Glomerular endothelial cell (primary cell): ENCODE data around the gene CCDC192. TPM values are rescaled to one million over a fixed set of nuclear protein-coding genes. Genes with fewer than 3 reads are reported as not detected.

ENCODE experiments used
- DNase-seq: peaks from one replicate; pipeline ENCODE4 v3.0.0-alpha.2; 2011; ENCODE audit warnings: low read depth, low spot score; ENCODE audit errors: extremely low read depth
- total RNA-seq: library from RNA; depleted of rRNA; stranded (reverse); fragments of >200 nt; gene quantifications from 2 replicates; pipeline ENCODE4 v1.2.3, GENCODE V29; 2015

The CCDC192 gene
- total RNA-seq, 1 donor from 2014 or later, result not detected

DNA sequence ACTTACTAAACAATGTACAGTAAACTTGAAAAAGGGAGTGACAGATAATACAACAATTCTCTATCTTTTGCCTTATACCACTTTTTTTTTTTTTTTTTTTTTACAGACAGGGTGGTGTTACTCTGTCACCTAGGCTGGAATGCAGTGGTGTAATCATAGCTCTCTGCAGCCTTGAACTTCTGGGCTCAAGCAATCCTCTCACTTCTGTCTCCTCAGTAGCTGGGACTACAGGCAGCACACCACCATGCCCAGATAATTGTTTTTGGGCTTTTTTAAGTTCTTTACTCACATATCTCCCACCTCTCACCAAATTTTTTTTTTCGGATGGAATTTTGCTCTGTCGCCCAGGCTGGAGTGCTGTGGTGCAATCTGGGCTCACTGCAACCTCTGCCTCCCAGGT is 208.4 kb downstream of the CCDC192 start:
- no peak for DNase-seq

DNA sequence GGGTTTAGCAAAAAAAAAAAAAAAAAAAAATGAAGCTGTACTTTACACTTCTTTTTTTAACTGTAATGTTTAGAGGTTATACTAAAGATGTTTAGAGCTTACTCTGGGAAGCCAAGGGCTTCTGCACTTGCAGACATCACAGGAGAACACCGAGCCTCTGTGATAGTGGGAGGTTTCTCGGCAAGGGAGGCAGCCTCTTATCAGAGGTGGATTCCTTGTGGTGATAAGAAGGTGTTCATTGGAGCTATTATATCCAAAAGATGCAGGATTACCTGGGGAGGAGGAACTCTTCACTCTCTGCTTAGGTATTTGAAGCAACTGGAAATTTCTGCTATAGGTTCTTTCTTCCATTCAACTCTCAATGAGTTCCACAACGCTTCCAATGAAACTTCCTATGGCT is 209.2 kb downstream of the CCDC192 start:
- DNase-seq, result no peak

DNA sequence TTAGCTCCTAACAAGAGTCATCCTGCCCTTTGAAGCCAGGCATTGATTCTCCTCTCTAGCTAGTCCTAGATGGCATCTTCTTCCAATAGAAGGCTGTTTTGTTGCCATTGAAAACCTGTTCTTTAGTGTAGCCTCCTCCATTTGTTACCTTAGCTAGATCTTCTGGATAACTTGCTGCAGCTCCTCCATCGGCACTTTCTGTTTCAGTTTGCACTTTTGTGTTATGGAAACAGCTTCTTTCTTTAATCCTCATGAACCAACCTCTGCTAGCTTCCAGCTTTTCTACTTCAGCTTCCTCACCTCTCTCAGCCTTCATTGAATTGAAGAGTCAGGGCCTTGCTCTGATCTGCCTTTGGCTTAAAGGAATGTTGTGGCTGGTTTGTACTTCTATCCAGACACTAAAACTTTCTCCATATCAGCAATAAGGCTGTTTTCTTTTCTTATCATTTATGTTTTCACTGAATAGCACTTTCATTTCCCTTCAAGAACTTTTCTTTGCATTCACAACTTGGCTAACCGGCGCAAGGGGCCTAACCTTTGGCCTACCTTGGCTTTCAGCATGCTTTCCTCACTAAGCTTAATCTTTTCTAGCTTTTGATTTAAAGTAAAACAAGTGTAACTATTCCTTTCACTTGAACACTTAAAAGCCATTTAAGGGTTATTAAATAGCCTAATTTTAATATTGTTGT is 213.8 kb downstream of the CCDC192 start:
- DNase-seq, result no peak

DNA sequence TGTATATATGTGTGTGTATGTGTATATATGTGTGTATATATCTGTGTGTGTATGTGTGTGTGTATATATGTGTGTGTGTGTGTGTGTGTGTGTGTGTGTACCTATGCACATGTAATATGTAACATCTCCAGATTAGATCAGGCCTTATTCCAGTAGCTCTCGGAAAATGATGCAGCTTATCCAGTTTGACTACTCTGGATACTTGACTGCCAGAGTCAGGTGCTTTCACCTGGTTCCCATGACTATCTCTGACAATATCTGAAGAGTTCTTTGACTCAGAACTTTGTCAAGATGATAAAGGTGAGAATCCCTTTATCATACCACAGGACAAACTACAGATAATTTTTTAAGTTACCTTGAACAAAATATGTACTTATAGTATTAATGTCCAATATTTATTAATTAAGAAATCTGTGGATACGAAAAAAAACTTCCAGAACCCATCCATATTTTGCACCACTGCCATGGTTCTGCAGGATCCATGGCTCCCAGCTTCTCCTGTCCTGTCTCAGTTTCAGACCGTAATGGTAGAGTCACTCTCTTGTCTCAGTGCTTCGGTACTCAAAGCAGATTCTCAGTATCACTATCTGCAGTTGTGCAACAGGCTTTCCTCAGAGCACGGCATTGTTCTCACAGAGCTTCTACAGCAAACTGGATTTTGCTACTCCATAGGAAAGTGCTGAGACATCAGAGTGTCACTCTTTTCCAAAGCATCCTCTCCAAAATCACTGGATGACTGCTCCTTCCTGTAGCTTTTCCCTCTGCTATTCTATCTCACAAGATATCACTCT is 216.0 kb downstream of the CCDC192 start:
- DNase-seq, result no peak

DNA sequence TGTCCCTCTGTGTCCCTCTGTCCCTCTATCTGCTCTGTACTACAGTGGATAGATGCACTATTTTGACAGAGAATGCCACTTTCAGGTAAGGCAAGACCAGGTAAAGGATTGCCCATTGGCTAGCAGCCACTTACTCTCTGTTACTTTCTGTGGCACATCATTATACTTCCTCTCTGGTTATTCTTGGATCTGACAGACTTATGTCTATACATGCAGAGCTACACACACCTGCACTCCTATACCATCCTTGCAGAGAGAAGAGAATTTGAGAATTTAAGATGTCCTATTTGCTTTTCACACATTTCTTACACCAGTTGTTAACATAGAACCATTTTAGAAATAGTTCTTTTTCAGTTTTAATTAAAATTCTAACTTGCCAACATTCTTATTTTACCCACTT is 216.6 kb downstream of the CCDC192 start:
- no peak for DNase-seq

DNA sequence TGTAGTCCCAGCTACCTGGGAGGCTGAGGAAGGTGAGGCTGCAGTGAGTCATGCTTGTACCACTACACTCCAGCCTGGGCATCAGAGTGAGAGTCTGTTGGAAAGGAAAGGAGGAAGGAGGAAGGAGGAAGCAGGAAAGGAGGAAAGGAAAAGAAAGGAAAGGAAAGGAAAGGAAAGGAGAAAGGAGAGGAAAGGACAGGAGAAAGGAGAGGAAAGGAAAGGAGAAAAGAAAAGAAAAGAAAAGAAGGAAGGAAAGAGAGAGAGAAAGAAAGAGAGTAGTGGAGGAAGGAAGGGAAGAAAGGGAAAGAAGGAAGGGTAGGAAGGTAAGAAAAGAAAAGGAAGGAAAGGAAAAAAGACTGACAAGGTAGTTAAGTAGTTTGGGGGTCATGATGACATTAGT is 217.7 kb downstream of the CCDC192 start:
- no peak for DNase-seq

DNA sequence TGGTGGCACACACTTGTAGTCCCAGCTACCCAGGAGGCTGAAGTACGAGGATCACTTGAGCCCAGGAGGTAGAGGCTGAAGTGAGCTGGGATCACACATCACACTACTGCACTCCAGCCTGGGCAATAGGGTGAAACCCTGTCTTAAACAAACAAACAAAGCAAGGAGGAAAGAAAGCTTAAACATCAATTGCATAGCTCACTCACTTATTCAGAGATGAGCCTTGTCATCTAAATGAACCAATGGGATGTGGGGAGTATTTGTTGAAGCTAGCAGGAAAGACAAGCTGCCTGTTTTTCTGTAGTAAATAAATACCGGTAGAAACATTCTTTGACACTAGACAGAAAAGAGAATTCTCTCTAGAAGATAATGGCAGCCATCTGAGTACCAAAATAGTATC is 219.4 kb downstream of the CCDC192 start:
- no peak for DNase-seq

DNA sequence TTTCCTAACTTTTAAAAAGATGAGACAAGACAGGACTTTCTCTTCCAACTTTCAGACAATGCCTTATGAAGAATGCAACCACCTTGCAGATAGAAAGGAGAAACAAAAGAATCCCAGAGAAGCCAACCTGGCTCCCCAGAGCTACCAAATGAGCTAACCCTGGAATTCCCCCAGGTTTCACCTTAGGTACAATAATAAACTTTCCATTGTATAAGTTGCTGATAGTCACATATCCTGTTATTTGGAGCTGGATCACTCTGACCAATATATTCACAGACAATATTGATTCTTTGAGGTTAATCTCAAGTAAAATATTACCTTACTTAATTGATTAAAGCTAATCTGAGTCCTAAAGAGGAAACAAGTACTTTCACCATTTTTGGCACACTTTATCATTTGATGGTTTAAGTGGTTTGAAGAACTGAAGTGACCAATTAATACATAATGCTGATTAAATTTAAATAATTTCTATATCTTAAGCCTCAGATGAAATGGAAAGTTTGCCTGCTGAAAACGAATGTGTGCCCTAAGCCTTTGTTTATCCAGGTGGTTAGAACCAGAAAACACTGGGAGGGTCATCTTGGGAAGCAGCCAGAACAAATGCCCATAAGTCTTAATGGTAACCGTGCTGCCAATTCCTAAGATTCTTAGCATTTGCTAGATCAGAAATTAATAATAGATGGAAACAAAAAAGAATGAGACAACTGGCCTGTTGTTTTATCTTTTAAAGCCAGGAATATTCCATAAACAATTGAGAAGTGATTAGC is 220.8 kb downstream of the CCDC192 start:
- DNase-seq, result no peak

DNA sequence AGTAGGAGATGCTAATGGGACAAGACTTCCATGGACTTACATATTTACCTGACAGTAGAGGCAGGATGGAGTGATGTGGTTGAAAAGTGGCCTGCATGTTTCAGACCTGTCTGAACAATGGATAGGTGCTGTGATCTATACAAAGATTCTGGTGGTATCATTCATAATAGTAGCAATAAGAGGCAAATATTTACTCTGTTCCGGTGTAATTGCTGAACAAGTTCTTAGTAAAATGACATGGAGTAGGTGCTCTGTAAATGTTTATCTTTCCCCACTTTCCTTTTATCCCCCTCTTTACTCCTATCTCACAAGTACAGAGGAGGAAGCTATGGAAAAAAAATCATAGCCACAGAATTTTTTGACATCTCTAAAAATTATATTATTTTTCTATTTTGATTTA is 221.4 kb downstream of the CCDC192 start:
- no peak for DNase-seq

DNA sequence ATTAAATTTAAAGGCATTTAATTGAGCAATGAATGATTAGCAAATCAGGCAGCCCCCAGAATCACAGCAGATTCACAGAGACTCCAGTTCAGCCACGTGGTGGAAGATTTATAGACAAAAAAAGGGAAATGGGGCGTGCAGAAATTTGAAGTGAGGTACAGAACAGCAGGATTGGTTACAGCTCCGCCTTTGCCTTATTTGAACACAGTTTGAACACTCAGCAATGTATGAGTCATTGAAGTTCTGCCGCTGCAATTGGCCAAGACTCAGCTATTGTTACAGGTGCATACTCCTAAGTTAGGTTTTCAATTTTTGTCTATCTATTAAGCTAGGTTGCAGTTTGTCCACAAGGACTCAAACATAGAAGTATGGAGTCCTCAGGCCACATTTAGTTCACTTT is 222.7 kb downstream of the CCDC192 start:
- no peak for DNase-seq

DNA sequence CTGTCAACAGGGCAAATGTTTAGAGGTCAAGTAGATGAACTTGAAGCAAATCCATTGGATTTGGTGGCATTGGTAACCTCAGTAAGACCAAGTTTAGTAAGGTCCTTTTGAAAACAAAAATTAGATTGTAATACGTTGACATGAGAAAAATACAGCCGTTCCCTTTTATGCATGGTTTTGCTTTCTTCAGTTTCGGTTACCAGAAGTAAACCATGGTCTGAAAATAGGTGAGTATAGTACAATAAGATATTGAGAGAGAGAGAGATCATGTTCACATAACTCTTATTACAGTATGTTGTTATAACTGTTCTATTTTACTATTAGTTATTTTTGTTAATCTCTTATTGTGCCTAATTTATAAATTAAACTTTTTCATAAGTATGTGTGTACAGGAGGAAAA is 223.8 kb downstream of the CCDC192 start:
- no peak for DNase-seq

DNA sequence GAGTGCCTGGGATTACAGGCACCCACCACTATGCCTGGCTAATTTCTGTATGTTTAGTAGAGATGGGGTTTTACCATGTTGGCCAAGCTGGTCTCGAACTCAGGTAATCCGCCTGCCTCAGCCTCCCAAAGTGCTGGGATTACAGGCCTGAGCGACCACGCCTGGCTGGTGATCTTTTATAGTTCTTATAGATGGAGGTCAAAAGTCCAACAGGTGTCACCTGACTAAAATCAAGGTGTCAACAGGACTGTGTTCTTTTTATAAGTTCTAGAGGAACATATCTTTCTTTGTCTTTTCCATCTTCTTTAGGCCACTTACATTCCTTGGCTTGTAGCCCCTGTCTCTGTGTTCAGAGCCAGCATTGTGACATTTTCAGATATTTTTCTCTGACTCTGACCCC is 224.9 kb downstream of the CCDC192 start:
- no peak for DNase-seq

DNA sequence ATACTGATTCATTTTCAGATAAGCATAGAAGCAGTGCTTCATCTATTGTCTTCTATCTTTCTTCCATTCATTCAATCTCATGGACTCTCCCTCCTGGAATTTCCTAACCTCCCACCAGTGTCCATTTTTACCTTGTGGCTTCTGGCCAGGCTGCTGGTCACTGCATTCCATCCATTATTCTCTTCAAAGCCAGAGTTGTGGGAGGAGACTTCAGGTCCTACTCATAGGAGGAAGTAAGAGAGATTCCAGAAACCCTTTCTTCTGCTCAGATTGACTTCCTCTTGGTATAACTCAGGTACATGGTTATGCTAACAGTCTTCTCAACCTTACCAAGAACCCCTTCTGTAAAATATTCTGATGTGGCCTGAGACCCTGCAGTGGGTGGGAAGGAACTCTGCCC is 227.1 kb downstream of the CCDC192 start:
- DNase-seq, result no peak

DNA sequence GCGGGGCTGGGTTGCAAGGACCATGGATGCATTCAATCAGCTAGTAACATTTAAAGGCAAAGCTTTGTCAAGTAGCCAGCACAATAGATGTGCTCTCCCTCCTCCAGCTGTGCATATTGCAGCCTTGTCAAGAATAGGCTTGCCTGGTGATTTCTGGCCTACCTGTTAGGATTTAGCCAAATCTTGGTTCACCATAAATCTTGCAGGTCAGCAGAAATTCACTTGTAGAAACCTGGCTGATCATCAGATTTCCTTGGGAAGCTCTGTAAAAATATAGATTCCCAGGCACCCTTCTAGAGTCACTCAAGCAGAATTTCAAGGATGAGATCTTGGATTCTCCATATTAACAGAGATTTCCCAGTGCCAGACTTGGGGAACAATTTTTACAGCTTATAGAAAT is 228.2 kb downstream of the CCDC192 start:
- DNase-seq, result no peak

DNA sequence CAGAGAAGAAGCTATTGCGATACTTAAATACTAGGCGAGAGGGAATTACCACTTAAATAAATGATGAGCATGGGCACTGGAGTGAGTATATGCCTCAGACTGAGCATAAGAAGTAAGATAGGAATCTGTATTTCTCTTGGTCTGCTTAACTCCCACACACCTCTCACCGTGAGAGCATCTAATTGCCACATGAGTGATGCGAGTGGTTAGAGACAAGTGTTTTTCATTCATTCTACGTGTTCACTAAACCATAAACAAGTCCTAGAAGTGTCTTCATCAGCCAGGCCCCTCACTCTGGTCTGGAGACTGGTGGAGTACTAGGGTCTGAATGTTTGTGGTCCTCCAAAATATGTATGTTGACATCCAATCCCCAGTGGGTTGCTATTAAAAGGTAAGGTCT is 230.2 kb downstream of the CCDC192 start:
- DNase-seq, result no peak

DNA sequence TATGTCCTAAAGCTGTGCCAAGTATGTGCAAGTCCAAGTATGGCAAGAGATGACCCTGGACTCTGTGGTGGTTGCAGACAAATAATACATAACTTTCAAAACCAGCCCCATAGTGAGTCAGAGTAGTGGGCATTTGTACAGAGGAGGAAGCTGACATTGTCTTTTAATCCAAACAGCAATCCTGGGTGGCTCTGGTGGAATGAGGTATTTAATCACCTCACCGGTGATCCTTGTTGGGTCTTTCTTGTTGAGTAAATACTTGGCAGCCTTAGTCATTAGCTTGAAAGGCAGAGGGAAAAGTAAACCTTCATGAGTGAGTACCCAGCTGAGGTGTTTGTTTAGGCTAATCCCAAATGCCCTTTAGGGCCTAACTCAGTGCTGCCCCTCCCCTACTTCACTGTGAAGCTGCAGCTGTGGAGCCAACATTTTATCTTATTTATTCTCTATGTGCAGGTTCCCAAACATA is 231.6 kb downstream of the CCDC192 start:
- DNase-seq, result no peak

DNA sequence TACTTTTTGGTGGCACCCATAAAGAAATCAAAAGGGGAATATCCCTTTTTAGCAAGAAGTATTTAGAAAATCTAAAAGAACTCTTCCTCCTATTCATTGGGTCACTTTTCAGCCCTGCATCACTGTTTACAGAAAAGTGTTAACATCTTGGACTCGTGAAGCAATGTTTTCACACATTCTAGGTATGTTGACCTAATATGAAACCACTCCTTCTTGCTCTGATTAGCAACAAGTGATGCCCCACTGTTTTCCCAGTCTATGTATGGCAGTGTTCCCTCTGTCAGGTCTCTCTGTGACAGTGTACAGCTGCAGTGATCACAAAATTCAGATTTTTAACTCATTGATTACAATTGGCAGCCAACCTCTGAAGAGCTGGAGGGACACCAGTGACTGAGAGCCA is 232.2 kb downstream of the CCDC192 start:
- DNase-seq, result no peak

DNA sequence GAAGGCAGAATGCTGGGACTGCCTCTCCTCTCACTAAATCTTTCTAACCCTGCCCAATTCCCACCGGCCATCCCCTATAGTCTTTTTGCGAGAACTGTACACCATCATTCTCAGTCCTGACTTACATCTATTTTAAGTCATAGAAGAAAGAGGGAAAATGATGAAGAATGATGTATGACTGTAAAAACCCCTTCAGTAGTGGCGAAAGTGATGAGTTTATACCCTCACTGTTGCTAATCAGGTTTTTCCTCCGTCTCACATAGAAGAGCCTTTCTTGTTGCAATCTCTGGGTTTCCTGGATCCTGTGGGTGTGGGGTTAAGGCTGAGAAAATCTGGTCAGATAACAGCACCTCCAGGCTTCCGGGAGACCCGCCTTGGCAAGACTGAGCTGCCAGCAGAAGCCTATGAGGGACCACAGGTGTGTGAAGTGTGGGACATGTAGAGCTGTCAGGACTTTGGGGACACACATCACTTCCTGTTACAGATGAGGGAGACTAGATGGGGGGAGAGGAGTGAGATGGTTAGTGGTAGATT is 233.3 kb downstream of the CCDC192 start:
- DNase-seq, result no peak

DNA sequence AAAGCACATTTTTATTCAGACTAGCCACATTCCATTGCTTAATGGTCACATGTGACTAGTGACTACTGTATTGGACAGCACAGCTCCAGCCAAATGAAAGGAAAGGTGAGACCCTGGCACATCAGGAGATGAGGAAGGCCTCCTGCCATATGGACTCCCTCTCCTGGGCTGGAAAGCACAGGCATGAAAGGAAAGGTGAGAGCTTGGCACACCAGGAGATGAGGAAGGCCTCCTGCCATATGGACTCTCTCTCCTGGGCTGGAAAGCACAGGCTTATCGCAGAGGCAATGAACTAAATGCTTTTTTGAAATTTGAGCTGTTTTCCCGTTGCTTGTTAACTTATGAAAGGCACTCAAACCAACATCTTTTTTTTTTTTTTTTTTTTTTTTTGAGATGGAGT is 235.6 kb downstream of the CCDC192 start:
- no peak for DNase-seq

DNA sequence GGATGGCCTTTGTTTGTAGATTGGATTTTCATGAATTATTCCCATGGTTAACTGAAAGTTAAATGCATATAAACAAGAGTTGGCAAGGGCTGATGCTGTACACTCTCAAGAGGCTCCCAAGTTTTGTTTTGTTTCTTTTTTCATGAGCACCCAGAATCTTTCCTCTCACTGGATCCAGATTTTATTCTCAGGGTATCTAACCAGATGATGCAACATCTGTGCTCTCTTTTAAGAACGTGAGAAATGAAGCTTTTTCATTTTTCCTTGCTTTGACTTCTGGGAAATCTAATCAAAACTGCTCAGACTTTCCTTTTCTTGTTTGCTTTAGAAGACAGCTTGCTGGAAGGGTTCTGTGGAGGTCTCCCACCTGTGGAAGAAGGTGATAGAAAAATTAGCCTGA is 237.7 kb downstream of the CCDC192 start:
- DNase-seq, result no peak

DNA sequence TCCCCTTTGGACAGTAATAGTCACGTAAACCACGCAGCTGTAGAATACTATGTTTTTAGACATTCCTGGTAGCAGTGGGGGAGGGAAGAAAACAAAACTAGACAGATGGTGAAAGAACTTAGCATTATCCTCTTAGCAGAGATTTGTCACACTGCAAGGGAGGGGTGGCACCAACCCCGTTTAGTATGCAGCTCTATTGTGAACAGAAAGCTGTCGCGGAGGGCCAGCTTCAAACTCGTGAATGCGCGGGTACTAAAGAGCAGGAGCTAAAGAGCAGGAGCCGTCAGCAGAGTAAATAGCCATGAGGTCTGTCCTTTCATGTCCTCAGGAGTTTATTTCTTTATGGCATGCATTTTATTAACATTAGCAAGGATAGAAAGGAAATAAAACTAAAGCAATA is 238.5 kb downstream of the CCDC192 start:
- DNase-seq, result no peak
